ENCODE data around the gene GAS6. TPM values are rescaled to one million over a fixed set of nuclear protein-coding genes. Genes with fewer than 3 reads are reported as not detected.
A peak's percentile ranks its signal among the peaks of the same experiment; 100 is the strongest.

The GAS6 gene
- total RNA-seq, 1 donor from 2014 or later = 42.9 TPM

GRCh38 chr13:113882716-113883115 is 18.8 kb upstream of the GAS6 start:
- DNase-seq (ENCODE audit: extremely low spot score, unreplicated experiment) = peak; percentile 63
- no peak for TF ChIP-seq CTCF (conservative IDR thresholded peaks at IDR 0.05)
- H3K27me3 Mint-ChIP-seq = no peaks in the 10 kb centered on the region
- H3K9me3 Mint-ChIP-seq = no peaks in the 10 kb centered on the region
- H3K27ac Mint-ChIP-seq = no peak overlapping the region
- peaks cover 12% of the 10 kb centered on the region for H3K4me1 Mint-ChIP-seq (ENCODE audit: unreplicated experiment)
- H3K36me3 Mint-ChIP-seq = no peaks in the 10 kb centered on the region
- no peak overlapping the region for H3K4me3 Mint-ChIP-seq

GRCh38 chr13:113882267-113882630 is 18.4 kb upstream of the GAS6 start:
- no peaks in the 10 kb centered on the region for H3K36me3 Mint-ChIP-seq
- H3K4me3 Mint-ChIP-seq = no peak overlapping the region
- peaks cover 9% of the 10 kb centered on the region for H3K4me1 Mint-ChIP-seq (ENCODE audit: unreplicated experiment)
- H3K9me3 Mint-ChIP-seq = no peaks in the 10 kb centered on the region
- DNase-seq (ENCODE audit: extremely low spot score, unreplicated experiment) = peak; percentile 53
- no peak for TF ChIP-seq CTCF (conservative IDR thresholded peaks at IDR 0.05)
- no peaks in the 10 kb centered on the region for H3K27me3 Mint-ChIP-seq
- no peak overlapping the region for H3K27ac Mint-ChIP-seq

GRCh38 chr13:113881614-113882266 is 17.9 kb upstream of the GAS6 start:
- Mint-ChIP-seq H3K4me3 (peak overlapping the region; percentile 31), H3K27me3 (no peaks in the 10 kb centered on the region), H3K36me3 (no peaks in the 10 kb centered on the region), H3K27ac (peak overlapping the region; percentile 82), H3K9me3 (no peaks in the 10 kb centered on the region), H3K4me1 (ENCODE audit: unreplicated experiment) (peaks cover 9% of the 10 kb centered on the region)
- DNase-seq (ENCODE audit: extremely low spot score, unreplicated experiment) = peak; percentile 55
- no peak for TF ChIP-seq CTCF (conservative IDR thresholded peaks at IDR 0.05)

GRCh38 chr13:113880651-113881611 is 17.1 kb upstream of the GAS6 start:
- no peak for TF ChIP-seq CTCF (conservative IDR thresholded peaks at IDR 0.05)
- Mint-ChIP-seq H3K4me1 (ENCODE audit: unreplicated experiment) (peaks cover 9% of the 10 kb centered on the region), H3K27me3 (no peaks in the 10 kb centered on the region), H3K9me3 (no peaks in the 10 kb centered on the region), H3K4me3 (no peak overlapping the region), H3K27ac (peak overlapping the region; percentile 82), H3K36me3 (no peaks in the 10 kb centered on the region)
- DNase-seq (ENCODE audit: extremely low spot score, unreplicated experiment) = peak; percentile 60

- H3K27ac Mint-ChIP-seq = no peak overlapping the region
- H3K27me3 Mint-ChIP-seq = no peaks in the 10 kb centered on the region
- no peaks in the 10 kb centered on the region for H3K9me3 Mint-ChIP-seq
- peaks cover 9% of the 10 kb centered on the region for H3K4me1 Mint-ChIP-seq (ENCODE audit: unreplicated experiment)
- TF ChIP-seq CTCF (conservative IDR thresholded peaks at IDR 0.05) = no peak
- DNase-seq (ENCODE audit: extremely low spot score, unreplicated experiment) = peak; percentile 25
- no peaks in the 10 kb centered on the region for H3K36me3 Mint-ChIP-seq
- no peak overlapping the region for H3K4me3 Mint-ChIP-seq
These were observed 15.9 kb upstream of the GAS6 start for GRCh38 chr13:113879494-113880360.

Measured in type B pancreatic cell (in vitro differentiated cells).